ENCODE measurements around the gene KRT82.

The KRT82 gene

GRCh38 chr12:52379536-52379935, 26.6 kb downstream of the KRT82 start:
- DNase-seq, result no peak

DNA sequence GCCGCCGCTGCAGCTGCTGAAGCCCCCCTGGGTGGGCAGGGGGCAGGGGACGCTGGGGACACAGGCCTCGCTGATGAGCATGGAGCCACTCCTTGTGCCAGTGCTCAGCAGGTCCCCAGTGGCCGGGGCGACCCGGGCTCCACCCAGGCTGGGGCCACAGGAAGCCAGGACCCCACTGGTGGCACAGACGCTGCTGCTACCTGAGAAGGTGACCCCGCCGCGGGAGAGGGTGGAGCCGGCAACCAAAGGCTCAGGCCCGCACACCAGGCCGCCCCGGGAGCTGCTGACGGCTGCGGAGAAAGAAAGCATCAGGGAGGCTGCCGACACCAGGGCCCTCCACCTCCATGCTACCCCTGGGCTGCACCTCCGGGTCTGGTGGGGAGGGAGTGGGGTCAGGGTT, 28.0 kb downstream of the KRT82 start:
- no peak for DNase-seq

- no peak for DNase-seq
Observed at GRCh38 chr12:52377266-52377665, 28.9 kb downstream of the KRT82 start.

DNA sequence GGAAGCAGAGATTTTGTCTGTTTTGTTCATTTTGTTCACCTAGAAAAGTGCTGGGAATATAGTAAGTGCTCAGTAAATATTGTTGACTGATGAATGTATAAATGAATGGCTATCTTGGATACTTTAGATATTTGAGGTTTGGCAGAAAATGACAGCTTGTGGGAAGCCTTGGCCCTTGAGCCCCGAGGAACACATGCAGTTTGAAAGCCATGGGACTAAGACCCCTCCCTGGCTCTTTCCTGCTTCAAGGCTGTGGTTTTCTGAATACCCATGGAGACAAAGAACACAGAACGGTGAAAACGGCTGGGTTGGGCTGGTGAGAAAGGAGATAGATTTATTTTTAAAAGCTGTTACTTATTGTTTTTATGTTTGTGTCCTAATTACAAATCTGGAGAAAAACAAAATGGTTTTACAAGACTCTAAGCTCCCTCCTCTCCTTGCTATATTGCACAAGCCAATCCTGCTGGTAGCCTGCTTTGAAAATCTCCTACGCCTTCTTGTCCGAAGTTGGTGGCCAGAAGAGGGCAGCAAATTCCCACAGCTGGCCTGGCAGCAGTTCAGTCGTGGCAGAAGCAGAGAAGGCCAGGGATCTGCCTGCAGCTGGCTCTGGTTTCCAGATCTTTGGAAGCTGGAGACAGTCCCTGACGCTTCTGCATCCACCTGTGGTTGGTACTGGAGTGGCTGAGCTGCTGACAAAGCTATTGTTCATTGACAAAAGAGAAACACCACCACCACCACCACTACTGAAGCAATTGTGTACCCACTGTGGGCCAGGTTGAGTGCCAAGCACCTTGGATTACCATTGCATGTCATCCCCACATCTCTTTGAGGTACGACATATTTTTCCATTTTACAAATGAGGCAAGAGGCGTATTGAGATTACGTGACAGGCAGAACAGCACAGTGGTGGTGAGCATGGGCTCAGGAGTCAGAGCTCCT, 33.6 kb downstream of the KRT82 start:
- peak; percentile 79 for DNase-seq

GRCh38 chr12:52371716-52372115, 34.4 kb downstream of the KRT82 start:
- no peak for DNase-seq

- DNase-seq, result no peak
Observed at GRCh38 chr12:52370926-52371608, 35.1 kb downstream of the KRT82 start.

DNA sequence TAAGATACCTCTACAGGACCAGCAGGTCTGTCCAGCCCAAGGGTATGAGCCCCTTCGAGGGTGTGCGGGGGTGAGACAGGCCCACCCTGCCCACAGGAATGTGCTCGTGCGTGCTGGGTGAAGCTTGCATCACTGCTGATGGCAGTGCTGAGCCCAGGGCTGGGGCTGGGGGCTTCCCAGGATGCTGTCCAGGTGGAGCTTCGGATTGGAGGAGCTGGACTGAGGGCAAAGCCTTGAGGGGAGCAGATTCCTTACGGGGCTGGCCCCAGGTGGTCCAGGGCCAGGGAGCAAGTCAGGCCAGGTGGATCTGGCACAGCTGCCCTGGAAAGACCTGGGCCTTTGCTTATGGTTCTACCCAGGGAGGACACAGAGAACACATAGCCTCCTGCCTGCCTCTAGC, 36.3 kb downstream of the KRT82 start:
- no peak for DNase-seq

- DNase-seq, result no peak
Observed at GRCh38 chr12:52369211-52369610, 36.9 kb downstream of the KRT82 start.

- DNase-seq, result no peak
Observed at GRCh38 chr12:52368508-52368907, 37.6 kb downstream of the KRT82 start.

- DNase-seq, result no peak
Observed at GRCh38 chr12:52367876-52368275, 38.3 kb downstream of the KRT82 start.

DNA sequence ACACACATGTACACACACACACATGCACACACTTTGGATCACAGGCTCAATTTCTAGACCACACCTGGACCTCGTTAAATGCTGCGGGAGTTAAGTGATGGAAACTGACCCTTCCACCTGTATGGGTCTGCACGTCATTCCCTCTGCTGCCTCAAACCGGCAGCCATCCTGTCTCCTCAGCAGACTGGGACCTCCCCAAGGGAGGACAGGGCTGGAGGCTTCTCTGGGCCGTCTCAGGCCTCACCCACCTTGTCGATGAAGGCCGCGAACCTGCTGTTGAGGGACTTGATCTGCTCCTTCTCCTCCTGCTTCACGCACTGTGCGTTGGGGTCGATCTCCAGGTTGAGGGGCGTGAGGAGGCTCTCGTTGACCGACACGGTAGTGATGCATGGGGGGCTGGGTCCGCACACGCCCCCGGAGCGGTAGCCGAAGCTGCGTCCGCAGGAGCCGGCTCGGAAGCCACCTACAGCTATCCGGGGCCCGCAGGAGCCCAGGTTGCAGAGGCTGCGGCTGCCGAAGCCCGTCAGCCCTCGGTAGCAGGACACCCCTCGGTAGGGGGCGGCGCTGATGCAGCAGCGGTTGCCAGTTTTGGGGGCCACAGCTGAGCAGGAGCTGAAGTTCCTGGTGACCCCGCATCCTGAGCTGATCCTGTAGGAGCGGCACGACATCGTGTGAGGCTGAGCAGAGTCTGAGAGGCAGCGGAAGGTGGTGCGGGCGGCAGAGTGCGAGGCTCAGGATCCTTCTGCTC, 39.2 kb downstream of the KRT82 start, which contains the start of gene KRT85:
TSS of gene KRT85 (minus strand) at position 744 of the 748 bp plus-strand sequence. CDS start at position 668, 76 bp downstream.
- DNase-seq, result no peak

DNA sequence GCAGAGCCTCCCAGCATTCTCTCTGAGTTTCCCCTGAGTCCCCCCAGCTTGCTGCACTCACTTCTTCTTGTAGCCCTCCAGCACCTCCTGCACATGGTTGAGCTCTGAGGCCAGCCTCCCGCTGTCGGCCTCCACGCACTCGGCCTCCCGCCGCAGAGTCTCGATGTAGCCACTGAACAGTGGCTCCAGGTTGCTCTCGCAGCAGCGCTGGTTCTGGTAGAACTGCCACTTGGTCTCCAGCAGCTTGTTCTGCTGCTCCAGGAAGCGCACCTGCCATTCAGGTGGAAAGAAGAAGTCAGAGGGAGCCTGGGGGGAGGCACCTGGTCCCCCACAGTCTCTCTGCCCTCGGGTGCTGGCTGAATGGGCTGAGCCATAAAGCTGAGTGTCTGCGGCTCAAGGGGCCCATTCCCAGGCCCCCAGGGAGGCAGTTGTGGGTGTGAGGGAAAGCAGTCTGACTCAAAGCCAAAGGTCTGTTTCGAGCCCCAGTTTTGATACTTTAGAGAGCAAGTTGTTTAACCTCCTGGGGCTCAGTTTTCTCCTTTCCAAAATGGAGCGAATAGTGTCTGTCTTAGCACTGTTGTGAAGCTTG, 41.1 kb downstream of the KRT82 start:
- no peak for DNase-seq

GRCh38 chr12:52364061-52364460, 42.1 kb downstream of the KRT82 start:
- DNase-seq, result no peak

DNA sequence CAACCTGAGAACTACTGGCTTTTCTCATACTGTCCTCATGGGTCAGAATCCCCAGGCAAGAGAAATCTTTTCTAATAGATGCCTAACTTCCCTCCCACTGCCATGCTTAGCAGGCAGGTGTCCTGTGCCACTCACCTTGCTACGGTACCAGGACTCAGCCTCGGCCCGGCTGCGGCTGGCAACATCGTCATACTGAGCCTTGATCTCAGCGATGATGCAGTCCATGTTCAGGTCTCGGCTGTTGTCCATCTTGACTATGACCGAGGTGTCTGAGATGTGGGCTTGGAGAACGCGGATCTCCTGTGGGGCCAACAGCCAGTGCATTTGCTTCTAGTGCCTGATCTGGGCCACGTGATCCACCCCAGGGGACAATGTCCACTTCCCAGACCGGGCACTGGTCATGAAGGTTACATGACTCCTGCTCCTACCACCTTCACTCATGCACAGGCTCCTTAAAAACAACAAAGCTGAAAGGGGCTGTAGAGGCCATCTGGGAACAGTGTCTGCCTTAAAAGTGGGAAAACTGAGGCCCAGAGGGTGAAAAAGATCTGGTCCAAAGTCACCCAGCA, 42.9 kb downstream of the KRT82 start:
- no peak for DNase-seq

DNA sequence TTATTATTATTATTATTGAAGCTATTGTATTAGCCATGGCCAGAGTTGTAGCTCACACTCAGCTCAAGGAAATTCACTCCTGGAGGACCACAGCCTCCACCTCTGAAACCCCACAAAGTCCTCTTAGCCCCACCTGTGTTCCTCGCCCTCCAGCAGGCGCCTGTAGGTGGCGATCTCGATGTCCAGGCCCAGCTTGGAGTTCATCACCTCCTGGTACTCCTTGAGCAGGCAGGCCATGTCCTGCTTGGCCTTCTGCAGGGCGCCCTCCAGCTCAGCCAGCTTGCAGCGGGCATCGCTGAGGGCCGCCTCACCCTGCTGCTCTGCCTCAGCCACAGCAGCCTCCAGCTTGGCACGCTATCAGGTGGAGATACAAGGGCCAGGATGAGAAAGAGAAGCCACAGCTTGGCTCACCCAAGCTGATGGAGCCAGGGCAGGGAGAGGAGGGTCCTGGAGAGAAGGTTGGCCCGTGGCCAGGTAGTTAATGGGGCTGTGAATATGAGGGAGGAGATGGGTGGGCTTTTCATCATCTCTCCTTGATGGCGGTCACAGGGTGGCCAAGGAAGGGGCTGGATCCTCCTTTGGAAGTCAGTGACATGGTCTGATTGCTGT, 43.9 kb downstream of the KRT82 start:
- no peak for DNase-seq

DNA sequence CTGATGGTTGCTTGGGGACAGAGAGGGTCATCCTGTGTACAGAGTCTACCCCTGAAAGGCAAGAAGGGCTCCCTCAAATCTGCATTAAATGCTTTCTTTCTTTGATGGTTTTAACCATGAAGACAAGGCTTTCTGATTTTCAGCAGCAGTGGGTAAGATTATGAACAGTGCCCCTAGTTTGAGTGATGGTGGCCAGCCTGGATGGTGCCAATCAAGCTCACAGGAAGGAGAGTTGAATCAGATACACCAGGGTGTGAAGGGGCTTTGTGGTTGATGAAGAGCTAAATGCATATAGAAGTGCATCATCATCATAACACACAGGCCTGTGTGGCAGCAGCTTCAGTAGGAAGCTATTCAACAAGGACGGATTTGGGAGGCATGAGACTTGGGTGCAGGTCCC, 44.6 kb downstream of the KRT82 start:
- no peak for DNase-seq

DNA sequence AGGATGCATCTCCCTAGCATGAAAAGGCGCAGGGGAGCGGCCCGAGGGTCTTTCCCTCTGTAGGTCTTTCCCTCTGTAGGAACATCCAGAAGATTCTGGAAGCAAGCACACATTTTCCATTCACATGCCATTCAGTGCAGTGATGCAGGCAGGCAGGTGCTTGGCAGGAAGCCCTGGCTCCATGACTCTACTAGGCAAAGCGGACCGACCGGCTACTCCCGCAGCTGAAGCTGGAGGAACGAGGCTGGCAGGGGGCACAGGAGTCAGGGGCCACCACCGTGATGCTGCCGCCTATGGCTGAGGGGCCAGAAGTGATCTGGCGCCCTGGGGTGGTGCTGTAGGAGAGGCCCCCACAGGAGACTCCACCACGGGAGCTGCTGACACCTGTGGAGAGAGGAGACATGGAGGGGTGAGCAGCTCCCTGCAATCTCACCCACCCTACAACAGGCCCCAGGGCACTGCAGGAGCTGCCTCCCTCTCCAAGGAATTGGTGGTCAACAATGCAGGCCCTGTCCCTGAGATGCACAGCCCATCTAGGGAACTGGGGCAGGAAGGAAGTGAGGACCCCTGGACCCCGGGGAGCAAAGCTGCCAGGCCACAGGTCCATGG, 45.4 kb downstream of the KRT82 start:
- DNase-seq, result no peak

GRCh38 chr12:52360106-52360662, 46.0 kb downstream of the KRT82 start:
- no peak for DNase-seq

DNA sequence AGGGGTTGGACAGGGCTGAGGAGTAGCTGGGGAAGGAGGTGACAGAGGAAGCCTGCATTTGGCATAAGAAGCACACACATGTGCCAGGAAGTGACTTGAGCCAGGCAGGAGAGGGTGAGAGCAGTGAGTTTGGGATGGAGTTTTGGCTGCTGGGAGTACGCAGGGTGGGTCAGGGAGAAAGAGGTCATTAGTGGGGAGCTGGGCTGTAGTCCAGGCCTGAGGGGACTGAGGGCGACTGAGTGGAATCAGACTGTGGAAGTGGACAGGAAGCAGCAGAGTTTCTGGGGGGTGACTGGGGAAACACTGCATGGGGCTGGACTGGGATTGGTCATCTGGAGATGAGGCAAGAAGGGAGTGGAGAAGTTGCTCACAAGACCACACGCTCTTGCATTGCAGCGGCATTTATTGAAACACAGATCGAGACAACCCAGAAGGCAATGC, 46.5 kb downstream of the KRT82 start:
- peak; percentile 5 for DNase-seq

- no peak for DNase-seq
Observed at GRCh38 chr12:52358575-52359350, 47.4 kb downstream of the KRT82 start.

All from suppressor macrophage treated with lipopolysaccharide for 4 hours (primary cell).